ENCODE data around the gene RIC8A. TPM values are rescaled to one million over a fixed set of nuclear protein-coding genes. Genes with fewer than 3 reads are reported as not detected.
"Not testable (repeated sequence)": the region's sequence is repeated elsewhere in the genome, so short reads cannot be mapped to it uniquely, and the experiment has no call there.

RIC8A gene
- total RNA-seq, result 135 TPM

- no peak for FAIRE-seq
- peak; percentile 100 for DNase-seq (ENCODE audit: low spot score in 2 of 2)
Observed at GRCh38 chr11:207208-207862, at the start of gene RIC8A, which contains the start of gene BET1L. RIC8A (plus strand) TSS chr11:207708; CDS start chr11:208855, 1,147 bp downstream. BET1L (minus strand) TSS chr11:207399; CDS start chr11:207321, 78 bp downstream.

- not testable (repeated sequence) for FAIRE-seq; DNase-seq (ENCODE audit: low spot score in 2 of 2)
Observed at GRCh38 chr11:180242-180641, 27.3 kb upstream of the RIC8A start.

- FAIRE-seq; DNase-seq (ENCODE audit: low spot score in 2 of 2): not testable (repeated sequence)
Observed at GRCh38 chr11:189200-189783, 18.2 kb upstream of the RIC8A start.

- DNase-seq (ENCODE audit: low spot score in 2 of 2); FAIRE-seq: not testable (repeated sequence)
Observed at GRCh38 chr11:189843-190311, 17.6 kb upstream of the RIC8A start.

GRCh38 chr11:190546-190945 is 17.0 kb upstream of the RIC8A start:
- not testable (repeated sequence) for DNase-seq (ENCODE audit: low spot score in 2 of 2); FAIRE-seq

GRCh38 chr11:191490-192478 is 15.7 kb upstream of the RIC8A start:
- DNase-seq (ENCODE audit: low spot score in 2 of 2), result not testable (repeated sequence)
- peak; percentile 81 for FAIRE-seq

- DNase-seq (ENCODE audit: low spot score in 2 of 2); FAIRE-seq: not testable (repeated sequence)
Observed at GRCh38 chr11:192674-193128, 14.8 kb upstream of the RIC8A start, which contains the start of gene SCGB1C1. SCGB1C1 (plus strand) TSS chr11:193078; CDS start chr11:193100, 22 bp downstream.

- DNase-seq (ENCODE audit: low spot score in 2 of 2); FAIRE-seq: not testable (repeated sequence)
Observed at GRCh38 chr11:193481-193880, 14.0 kb upstream of the RIC8A start.

GRCh38 chr11:196786-197731 is 10.4 kb upstream of the RIC8A start:
- FAIRE-seq, result no peak
- DNase-seq (ENCODE audit: low spot score in 2 of 2), result no peak

- FAIRE-seq (no peak), DNase-seq (ENCODE audit: low spot score in 2 of 2) (no peak)
Observed at GRCh38 chr11:197741-198235, 9.7 kb upstream of the RIC8A start.

GRCh38 chr11:198236-198806 is 9.2 kb upstream of the RIC8A start:
- no peak for FAIRE-seq
- no peak for DNase-seq (ENCODE audit: low spot score in 2 of 2)

GRCh38 chr11:199004-199581 is 8.4 kb upstream of the RIC8A start:
- FAIRE-seq (no peak), DNase-seq (ENCODE audit: low spot score in 2 of 2) (no peak)

GRCh38 chr11:199782-200181 is 7.7 kb upstream of the RIC8A start:
- FAIRE-seq (no peak), DNase-seq (ENCODE audit: low spot score in 2 of 2) (no peak)

GRCh38 chr11:200224-201003 is 7.1 kb upstream of the RIC8A start:
- DNase-seq (ENCODE audit: low spot score in 2 of 2) (no peak), FAIRE-seq (no peak)

- DNase-seq (ENCODE audit: low spot score in 2 of 2), result no peak
- no peak for FAIRE-seq
Observed at GRCh38 chr11:201966-202365, 5.5 kb upstream of the RIC8A start.

- DNase-seq (ENCODE audit: low spot score in 2 of 2) (no peak), FAIRE-seq (no peak)
Observed at GRCh38 chr11:202490-202889, 5.0 kb upstream of the RIC8A start.

- FAIRE-seq (no peak), DNase-seq (ENCODE audit: low spot score in 2 of 2) (no peak)
Observed at GRCh38 chr11:203056-203944, 4.2 kb upstream of the RIC8A start.
